Ovary (tissue), 9 donors: ENCODE measurements around the gene TNFRSF19. TPM values are rescaled to one million over a fixed set of nuclear protein-coding genes. Genes with fewer than 3 reads are reported as not detected.

Experiments used
- DNase-seq, 5 donors: peaks; one replicate each; pipeline ENCODE4 v3.0.0-alpha.2; 2019 to 2020
- H3K27ac ChIP-seq, 2 donors: fragments of 200-600 bp; one replicate each; pipeline versions ENCODE4 v1.5.1 to v1.8.0; 2019 to 2022
- H3K27me3 ChIP-seq: fragments of 200-600 bp; one replicate; pipeline ENCODE4 v1.8.0; 2022
- H3K36me3 ChIP-seq: fragments of 200-600 bp; sonication (generic); one replicate; pipeline ENCODE4 v1.5.1; 2019
- H3K4me1 ChIP-seq: one replicate; pipeline ENCODE4 v1.8.1; 2013; ENCODE audit warnings: mild to moderate bottlenecking, moderate library complexity; ENCODE audit not compliant: insufficient read depth
- H3K4me3 ChIP-seq: fragments of 200-600 bp; sonication (generic); one replicate; pipeline ENCODE4 v1.5.1; 2017
- H3K9me3 ChIP-seq, 2 donors: fragments of 200-600 bp in 1 of 2; sonication (generic) in 1 of 2; one replicate each; pipeline versions ENCODE4 v1.5.1 to v1.8.1; 2013 to 2019; ENCODE audit warnings: mild to moderate bottlenecking in 1 of 2, moderate library complexity in 1 of 2
- EP300 ChIP-seq: sonication (generic); formaldehyde crosslinking; IDR thresholded peaks from one replicate; pipeline ENCODE4 v1.6.1; 2017; ENCODE audit warnings: antibody characterized with exemption
- POLR2A ChIP-seq: fragments of 450-650 bp; IDR thresholded peaks from one replicate; pipeline ENCODE4 v1.6.1; 2017; ENCODE audit warnings: antibody characterized with exemption, mild to moderate bottlenecking, moderate library complexity
- WGBS, 3 donors: extraction: QIAGEN DNeasy Blood & Tissue Kit in 1 of 3; methylation state at CpG; one replicate each; pipeline versions ENCODE4 v1.1.5 to v1.1.7; 2013 to 2017; 5-methylcytosine and 5-hydroxymethylcytosine counted together
- intact Hi-C, 4 donors: fragments of 100-400 bp; cut with DNase I; formaldehyde crosslinking; loops; one replicate each; pipeline versions ENCODE4 v1.11.0 to v1.15.1; 2022 to 2023
- polyA plus RNA-seq, 2 donors: library from polyadenylated mRNA; stranded (reverse); fragments of 200-250 nt in 1 of 2; fragments of 350-450 nt in 1 of 2; fragmentation: Illumina TruSeq in 1 of 2; extraction: RNeasy Lipid Tissue Mini Kit (QIAGEN cat#74804) in 1 of 2; gene quantifications; one replicate each; pipeline ENCODE4 v1.2.3, GENCODE V29; 2013 to 2014
- total RNA-seq, 7 donors: library from RNA; depleted of rRNA in 2 of 7; stranded (reverse); fragments of >200 nt in 2 of 7; fragmentation: NEBNext Ultra II Directional in 3 of 7; extraction: Animal tissue kit (Norgen Biotek cat#: 25700) in 3 of 7; gene quantifications; one replicate each; pipeline versions ENCODE4 v1.1.0 to v1.2.4, GENCODE V29; 2016 to 2023
- TF ChIP-seq, protein P1 (sequence below), 3 donors: fragments of 450-650 bp in 2 of 3; fragments of 200-600 bp in 1 of 3; IDR thresholded peaks; one replicate each; pipeline versions ENCODE4 v1.5.1 to v1.8.0; 2016 to 2022; ENCODE audit warnings: antibody characterized with exemption in 3 of 3, mild to moderate bottlenecking in 1 of 3
- donor health status: DM: no; HTN: no; CAD: no; lungs with moderate emphysema.
- donor health status: DM: no; HTN: no; CAD: no.
- donor health status: Bipolar disorder and iron deficiency.
- donor health status: DM: yes; HTN: yes; CAD: no.
- donor health status: DM: no; HTN: no; CAD: no.
- donor health status: DM: yes; HTN: yes; CAD: no.

Gene TNFRSF19
- total and polyA plus RNA-seq, 9 donors, result 2.6 to 15.3 (median 4.8) TPM

DNA sequence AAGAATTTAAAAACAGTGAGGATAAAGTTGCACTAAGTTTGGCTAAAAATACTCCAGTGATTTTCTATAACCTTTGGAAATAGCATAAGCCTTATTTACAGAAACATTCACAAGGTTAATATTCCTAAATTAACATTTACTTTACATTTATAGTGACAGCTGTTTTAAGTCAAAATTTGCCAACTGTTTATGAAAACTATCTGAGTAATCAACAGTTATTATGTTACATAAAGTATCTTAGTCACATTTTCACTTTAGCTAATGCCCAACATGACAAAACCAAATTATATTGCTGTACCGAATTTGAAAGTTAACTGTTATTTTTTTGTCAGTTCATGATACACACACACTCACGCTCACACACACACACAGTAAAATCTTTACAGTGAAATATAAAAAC is 1.2 kb downstream of the TNFRSF19 start:
- Histone ChIP-seq H3K4me3 (no peak overlapping the region), H3K36me3 (no peaks in the 10 kb centered on the region), H3K27me3 (no peaks in the 10 kb centered on the region), H3K4me1 (no peaks in the 10 kb centered on the region), H3K27ac (no peak overlapping the region), H3K9me3 (no peaks in the 10 kb centered on the region)
- intact Hi-C loops, result loop anchor here in 2 of 4 donors (10.0 kb wide), 2 partner anchors 107 to 303 kb away; no protein-coding TSS in a partner anchor
- 39 to 55% (median 47%) methylated on average over 2 of the region's 2 CpGs for WGBS, 3 donors
- TF ChIP-seq EP300 (no peak), POLR2A (no peak)
- TF ChIP-seq, protein P1, sequence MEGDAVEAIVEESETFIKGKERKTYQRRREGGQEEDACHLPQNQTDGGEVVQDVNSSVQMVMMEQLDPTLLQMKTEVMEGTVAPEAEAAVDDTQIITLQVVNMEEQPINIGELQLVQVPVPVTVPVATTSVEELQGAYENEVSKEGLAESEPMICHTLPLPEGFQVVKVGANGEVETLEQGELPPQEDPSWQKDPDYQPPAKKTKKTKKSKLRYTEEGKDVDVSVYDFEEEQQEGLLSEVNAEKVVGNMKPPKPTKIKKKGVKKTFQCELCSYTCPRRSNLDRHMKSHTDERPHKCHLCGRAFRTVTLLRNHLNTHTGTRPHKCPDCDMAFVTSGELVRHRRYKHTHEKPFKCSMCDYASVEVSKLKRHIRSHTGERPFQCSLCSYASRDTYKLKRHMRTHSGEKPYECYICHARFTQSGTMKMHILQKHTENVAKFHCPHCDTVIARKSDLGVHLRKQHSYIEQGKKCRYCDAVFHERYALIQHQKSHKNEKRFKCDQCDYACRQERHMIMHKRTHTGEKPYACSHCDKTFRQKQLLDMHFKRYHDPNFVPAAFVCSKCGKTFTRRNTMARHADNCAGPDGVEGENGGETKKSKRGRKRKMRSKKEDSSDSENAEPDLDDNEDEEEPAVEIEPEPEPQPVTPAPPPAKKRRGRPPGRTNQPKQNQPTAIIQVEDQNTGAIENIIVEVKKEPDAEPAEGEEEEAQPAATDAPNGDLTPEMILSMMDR (IDR thresholded peaks at IDR 0.05), result no peak
- DNase-seq, result no peak

DNA sequence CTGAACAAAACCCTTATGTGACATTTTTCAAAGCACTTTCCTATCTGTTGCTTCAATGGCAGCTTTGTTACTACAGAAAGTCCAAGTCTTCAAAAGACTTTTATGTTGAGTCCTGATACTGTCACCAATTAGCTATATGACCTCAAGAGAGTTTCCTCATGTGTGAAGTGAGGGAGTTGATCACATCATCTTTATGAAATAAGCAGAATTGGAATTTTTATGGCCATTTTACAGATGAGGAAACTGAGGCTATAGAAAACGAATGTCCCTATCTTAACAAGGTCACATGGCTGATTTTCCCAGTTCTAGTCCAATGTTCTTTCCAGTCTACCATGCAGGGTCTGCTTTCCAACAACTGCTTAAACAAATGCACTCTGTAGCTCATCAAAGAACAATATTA is 2.6 kb downstream of the TNFRSF19 start:
- 65 to 76% (median 74%) methylated on average over 1 of the region's 1 CpG for WGBS, 3 donors
- no peak for DNase-seq
- TF ChIP-seq EP300 (no peak), POLR2A (no peak)
- TF ChIP-seq, protein P1 (IDR thresholded peaks at IDR 0.05), result no peak
- no peak overlapping the region for H3K27ac ChIP-seq
- no peaks in the 10 kb centered on the region for H3K27me3 ChIP-seq
- no peaks in the 10 kb centered on the region for H3K9me3 ChIP-seq
- intact Hi-C loops, result loop anchor here in 2 of 4 donors (10.0 kb wide), 2 partner anchors 108 to 302 kb away; no protein-coding TSS in a partner anchor
- no peak overlapping the region for H3K4me3 ChIP-seq
- H3K4me1 ChIP-seq, result no peaks in the 10 kb centered on the region
- H3K36me3 ChIP-seq, result no peaks in the 10 kb centered on the region

DNA sequence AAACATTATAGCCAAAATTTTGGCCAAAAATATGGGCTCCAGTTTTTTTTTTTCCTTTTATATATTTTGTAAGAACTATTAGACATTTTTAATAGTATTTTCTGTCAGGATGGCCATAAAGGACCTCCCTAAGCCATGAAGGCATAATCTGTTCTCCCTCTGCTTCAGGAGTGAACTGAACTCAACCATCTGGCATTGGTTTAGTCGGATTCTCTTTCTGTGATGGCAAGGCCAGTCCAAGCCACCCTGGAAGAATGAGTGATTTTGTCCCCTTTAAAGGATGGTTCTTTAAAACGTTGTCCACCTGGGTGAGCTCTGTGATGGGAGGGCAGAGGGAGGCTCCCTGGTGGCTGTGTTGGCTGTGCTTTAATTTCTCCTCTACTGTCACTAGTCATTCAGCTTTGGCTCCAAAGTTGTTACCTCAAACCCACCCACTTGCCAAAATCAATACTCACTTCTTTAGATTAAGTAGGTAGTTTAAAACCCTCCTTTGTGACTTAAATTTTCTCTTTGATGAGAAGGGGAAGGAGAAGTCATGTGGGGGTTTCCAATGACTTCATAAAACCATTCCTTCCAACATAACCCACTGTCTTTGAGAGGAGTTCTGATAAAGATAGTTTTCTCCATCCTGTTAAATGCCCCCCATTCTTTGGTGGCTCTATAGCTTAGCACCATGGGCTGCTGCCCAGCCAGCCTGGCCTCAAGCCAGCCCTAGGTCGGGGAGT is 4.4 kb downstream of the TNFRSF19 start:
- WGBS, 3 donors, result 68 to 75% (median 70%) methylated on average over 3 of the region's 3 CpGs
- intact Hi-C loops, result loop anchor here in 2 of 4 donors (10.0 kb wide), 2 partner anchors 110 to 300 kb away; no protein-coding TSS in a partner anchor
- Histone ChIP-seq H3K4me3 (no peak overlapping the region), H3K36me3 (no peaks in the 10 kb centered on the region), H3K9me3 (no peaks in the 10 kb centered on the region), H3K27me3 (no peaks in the 10 kb centered on the region), H3K4me1 (peaks cover 2% of the 10 kb centered on the region), H3K27ac (no peak overlapping the region)
- TF ChIP-seq POLR2A (no peak), EP300 (no peak)
- TF ChIP-seq, protein P1 (IDR thresholded peaks at IDR 0.05), result no peak
- no peak for DNase-seq

DNA sequence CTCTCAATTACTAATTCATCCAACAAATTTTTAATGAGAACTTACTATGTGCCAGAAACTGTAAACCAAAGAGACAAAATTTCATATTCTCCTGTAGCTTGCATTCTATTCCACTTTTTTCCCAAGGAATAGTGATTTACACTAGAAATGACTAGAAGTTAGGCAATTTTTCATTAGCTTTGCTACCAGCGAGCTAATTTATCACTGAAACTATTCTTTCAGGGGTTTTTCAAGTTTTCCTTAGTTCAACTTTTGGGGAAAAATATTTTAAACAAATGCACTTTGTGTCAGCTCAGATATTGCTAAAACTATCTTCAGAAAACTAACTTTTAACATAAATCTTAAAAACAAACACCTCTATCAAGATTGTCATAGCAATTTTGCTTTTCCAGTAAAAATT is 5.4 kb downstream of the TNFRSF19 start:
- Histone ChIP-seq H3K4me1 (peaks cover 2% of the 10 kb centered on the region), H3K36me3 (no peaks in the 10 kb centered on the region), H3K27me3 (no peaks in the 10 kb centered on the region), H3K27ac (no peak overlapping the region), H3K9me3 (no peaks in the 10 kb centered on the region), H3K4me3 (no peak overlapping the region)
- TF ChIP-seq EP300, result no peak
- TF ChIP-seq, protein P1 (IDR thresholded peaks at IDR 0.05), result no peak
- no peak for TF ChIP-seq POLR2A
- WGBS, 3 donors, result 64 to 86% (median 80%) methylated on average over 1 of the region's 1 CpG
- DNase-seq, result no peak
- intact Hi-C loops, result loop anchor here in 2 of 4 donors (10.0 kb wide), 2 partner anchors 111 to 299 kb away; no protein-coding TSS in a partner anchor
